ENCODE data around the gene PLA2G4A.

Gene PLA2G4A

DNA sequence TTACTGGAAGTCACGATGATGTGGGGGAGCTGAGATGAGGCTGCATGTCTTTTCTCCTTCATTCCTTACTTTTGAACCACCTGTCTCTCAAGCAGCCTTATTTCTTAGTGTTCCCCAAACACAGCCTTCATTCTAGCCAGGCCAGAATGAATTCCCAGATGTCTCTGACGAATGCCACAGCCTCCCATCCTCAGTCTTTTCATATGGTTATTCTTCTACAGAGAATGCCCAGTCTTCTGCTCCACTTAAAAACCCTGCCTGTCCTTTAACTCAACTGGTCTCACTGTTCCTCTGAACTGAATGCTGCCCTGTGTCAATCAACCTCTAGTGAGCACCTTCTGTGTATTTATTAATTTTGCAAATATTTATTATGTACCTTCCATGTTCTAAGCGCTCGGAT, 156.2 kb downstream of the PLA2G4A start:
- TF ChIP-seq, protein P1, sequence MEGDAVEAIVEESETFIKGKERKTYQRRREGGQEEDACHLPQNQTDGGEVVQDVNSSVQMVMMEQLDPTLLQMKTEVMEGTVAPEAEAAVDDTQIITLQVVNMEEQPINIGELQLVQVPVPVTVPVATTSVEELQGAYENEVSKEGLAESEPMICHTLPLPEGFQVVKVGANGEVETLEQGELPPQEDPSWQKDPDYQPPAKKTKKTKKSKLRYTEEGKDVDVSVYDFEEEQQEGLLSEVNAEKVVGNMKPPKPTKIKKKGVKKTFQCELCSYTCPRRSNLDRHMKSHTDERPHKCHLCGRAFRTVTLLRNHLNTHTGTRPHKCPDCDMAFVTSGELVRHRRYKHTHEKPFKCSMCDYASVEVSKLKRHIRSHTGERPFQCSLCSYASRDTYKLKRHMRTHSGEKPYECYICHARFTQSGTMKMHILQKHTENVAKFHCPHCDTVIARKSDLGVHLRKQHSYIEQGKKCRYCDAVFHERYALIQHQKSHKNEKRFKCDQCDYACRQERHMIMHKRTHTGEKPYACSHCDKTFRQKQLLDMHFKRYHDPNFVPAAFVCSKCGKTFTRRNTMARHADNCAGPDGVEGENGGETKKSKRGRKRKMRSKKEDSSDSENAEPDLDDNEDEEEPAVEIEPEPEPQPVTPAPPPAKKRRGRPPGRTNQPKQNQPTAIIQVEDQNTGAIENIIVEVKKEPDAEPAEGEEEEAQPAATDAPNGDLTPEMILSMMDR (IDR thresholded peaks at IDR 0.05; ENCODE audit: low read depth, low read length): no peak
- H3K4me3 ChIP-seq (ENCODE audit: low read depth, low read length): no peak overlapping the region

DNA sequence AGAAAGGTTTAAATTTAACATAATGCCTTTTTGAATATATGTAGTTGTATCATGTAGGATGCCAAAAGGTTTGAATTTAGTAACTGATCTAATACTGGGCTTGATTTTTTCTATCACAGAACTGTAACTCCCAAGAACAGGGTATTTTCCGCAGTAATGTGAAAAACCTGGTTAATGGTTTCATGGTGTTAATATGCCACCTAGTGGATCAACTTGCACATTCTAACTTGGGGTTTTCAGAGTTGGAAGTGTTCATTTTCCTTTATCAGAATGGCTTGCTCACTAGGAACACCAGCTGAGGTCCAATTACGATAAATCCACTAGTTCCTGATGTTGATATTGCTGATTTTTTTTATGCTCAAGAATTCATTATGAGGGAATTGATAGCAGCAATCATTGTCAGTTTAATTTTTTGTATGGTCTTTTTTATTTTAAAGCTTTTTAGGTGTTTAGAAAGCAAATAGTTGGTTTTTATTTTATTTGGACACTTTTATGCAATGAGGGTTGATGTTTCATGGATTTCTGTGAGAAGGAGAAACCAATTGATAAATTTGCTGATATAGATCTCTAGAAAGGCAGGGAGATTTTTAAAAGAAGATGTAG, 157.2 kb downstream of the PLA2G4A start:
- no peak overlapping the region for H3K4me3 ChIP-seq (ENCODE audit: low read depth, low read length)
- TF ChIP-seq, protein P1 (IDR thresholded peaks at IDR 0.05; ENCODE audit: low read depth, low read length): peak; percentile 19; the same call in 1 of the 2 replicates

DNA sequence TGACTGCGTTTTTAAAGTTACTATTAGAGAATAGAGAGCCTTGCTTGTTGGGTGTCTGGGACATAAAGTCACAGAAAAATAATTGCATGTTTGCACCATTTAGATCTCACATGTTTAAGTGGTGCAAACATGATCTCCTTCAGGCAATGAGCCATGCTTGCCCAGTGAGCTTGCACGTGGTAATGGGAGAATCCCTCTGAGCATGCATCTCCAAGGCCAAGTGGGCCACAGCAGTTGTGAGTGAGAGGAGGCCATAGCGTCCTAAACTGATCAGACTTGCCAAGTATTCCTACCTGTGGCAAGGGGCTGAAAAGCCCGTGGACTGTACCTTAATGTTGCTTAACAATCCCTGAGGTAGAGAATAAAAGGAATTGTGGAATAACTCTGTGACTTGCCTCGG, 158.3 kb downstream of the PLA2G4A start:
- TF ChIP-seq, protein P1 (IDR thresholded peaks at IDR 0.05; ENCODE audit: low read depth, low read length): no peak
- H3K4me3 ChIP-seq (ENCODE audit: low read depth, low read length): no peak overlapping the region

DNA sequence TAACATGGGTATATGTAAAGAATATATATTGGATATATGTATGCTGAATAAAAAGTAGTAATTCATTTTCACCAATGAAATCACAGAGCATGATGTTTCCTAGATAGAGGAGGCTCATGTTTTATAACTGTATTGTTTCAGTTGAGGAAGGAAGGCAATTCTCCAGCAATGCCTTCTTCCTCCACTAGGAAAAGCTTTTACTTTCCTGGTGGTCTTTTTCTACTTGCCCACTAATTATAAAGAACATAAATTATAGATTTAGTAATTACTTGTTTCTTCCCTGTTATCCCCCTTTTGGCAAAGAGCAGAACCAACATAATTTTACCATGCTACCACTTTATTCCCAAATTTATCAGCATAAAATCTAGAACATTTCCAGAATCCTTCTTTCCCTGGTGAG, 159.0 kb downstream of the PLA2G4A start:
- TF ChIP-seq, protein P1 (IDR thresholded peaks at IDR 0.05; ENCODE audit: low read depth, low read length): no peak
- no peak overlapping the region for H3K4me3 ChIP-seq (ENCODE audit: low read depth, low read length)

DNA sequence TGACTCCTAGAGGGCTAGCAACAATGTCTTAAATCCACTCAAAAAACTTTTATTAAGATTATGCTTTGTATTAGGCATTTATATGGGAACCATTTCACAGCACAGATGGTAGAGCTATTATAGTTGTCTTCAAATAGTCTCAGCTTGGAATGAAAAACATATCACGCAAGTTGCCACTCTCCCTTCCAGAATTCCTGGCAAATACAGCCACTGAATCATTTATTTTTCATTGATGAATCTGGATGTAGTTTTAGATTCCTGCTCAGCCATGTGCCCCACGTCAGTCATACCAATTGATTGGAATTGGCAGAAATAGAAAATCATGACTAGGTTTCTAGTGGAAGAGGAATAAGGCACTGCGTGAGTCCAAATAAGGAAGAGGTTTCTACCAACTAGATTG, 165.2 kb downstream of the PLA2G4A start:
- H3K4me3 ChIP-seq (ENCODE audit: low read depth, low read length): no peak overlapping the region
- TF ChIP-seq, protein P1 (IDR thresholded peaks at IDR 0.05; ENCODE audit: low read depth, low read length): no peak

DNA sequence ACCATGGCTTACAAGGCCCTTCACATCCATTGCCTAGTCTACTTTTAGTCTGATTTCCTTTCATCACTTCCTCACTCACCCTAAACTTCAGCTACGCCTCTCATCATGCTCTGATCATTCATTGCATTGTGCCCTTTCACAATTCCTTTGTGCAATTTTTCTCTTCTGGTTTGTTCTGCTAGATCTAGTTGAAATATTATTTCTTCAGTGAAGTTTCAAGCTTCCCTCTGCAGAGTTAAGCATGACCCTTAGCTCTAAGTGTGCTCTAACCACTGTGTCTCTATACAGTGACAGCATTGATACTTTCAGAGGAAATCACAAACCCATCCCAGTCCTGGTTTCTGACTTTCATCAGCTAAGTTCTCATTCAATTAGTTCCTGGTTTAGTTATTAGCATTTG, 166.1 kb downstream of the PLA2G4A start:
- TF ChIP-seq, protein P1 (IDR thresholded peaks at IDR 0.05; ENCODE audit: low read depth, low read length): no peak
- H3K4me3 ChIP-seq (ENCODE audit: low read depth, low read length): no peak overlapping the region

DNA sequence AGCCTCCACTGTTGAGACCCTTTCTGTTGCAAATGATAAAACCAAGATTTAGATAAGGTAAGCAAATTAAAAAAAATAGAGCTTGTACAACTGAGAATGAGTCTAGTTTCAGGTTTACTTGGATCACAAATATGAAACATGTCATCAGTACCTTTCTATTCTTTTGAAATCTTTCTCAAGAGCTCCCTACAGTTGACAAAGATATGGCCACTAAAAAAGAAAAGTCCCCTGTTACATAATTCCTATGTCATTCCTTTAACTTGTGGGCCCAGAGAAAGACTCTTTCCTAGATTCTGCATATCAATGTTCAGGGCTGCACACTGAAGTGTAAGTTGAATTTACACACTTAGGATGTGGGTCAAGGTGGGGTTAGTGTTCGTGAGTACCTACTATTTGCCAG, 168.1 kb downstream of the PLA2G4A start:
- TF ChIP-seq, protein P1 (IDR thresholded peaks at IDR 0.05; ENCODE audit: low read depth, low read length): no peak
- H3K4me3 ChIP-seq (ENCODE audit: low read depth, low read length): no peak overlapping the region

Measured in WI38 (cell line).